Stimulated activated CD4-positive, alpha-beta T cell treated with anti-CD3 and anti-CD28 coated beads, Interleukin-1b, Interleukin-23, amount 100 ng/mL, for 1 hour (primary cell): ENCODE measurements around the gene KCNMB3.
"Not testable (repeated sequence)": the region's sequence is repeated elsewhere in the genome, so short reads cannot be mapped to it uniquely, and the experiment has no call there.

Source experiments
- DNase-seq, 2 donors: peaks; one replicate each; pipeline ENCODE4 v3.0.0-alpha.2; 2020; ENCODE audit warnings: low read depth in 2 of 2

Gene KCNMB3

GRCh38 chr3:179250803-179251476 is at the start of gene KCNMB3:
Gene KCNMB3 (minus strand): TSS chr3:179251114. CDS start chr3:179250990, 124 bp downstream.
- DNase-seq, result no peak

DNA sequence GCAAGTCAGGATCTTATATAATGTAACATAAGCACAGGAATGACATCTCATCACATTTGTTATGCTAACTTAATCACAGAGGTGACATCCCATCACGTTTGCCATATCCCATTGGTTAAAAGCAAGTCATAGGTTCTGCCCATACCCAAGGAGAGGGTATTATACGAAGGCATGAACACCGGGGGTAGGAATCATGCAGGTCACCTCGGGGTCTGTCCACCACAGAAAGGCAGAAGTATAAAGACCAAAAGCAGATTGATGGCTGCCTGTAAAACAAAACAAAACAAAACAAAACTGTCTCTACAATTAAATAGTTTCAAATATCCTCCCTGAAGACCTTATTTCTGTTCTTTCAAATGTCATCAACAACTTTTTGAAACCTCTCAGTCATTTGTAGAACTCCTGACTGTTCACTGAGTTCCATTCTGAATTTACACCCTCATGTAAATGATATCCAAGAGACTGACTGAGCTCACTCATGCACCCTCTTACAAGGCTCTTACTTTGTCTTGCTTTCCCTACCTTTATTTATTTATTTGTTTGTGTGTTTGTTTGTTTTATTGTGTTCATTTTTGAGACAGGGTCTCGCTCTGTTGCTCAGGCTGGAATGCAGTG is 49.2 kb upstream of the KCNMB3 start:
- DNase-seq, result no peak

DNA sequence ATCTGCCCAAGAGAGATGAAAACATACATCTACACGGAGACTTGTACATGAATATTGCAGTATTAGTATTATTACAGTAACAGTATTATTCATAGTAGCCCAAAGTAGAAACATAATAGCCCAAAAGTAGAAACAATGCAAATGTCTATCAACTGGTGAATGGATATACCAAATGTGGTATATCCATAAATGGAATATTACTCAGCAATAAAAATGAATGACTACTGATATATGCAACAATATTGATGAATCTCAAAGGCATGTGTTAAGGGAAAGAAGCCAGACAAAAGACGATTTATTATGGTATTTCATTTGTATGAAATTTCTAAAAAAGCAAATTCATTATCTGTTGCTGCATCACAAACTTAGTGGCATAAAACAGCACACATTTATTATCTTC is 48.4 kb upstream of the KCNMB3 start:
- no peak for DNase-seq

DNA sequence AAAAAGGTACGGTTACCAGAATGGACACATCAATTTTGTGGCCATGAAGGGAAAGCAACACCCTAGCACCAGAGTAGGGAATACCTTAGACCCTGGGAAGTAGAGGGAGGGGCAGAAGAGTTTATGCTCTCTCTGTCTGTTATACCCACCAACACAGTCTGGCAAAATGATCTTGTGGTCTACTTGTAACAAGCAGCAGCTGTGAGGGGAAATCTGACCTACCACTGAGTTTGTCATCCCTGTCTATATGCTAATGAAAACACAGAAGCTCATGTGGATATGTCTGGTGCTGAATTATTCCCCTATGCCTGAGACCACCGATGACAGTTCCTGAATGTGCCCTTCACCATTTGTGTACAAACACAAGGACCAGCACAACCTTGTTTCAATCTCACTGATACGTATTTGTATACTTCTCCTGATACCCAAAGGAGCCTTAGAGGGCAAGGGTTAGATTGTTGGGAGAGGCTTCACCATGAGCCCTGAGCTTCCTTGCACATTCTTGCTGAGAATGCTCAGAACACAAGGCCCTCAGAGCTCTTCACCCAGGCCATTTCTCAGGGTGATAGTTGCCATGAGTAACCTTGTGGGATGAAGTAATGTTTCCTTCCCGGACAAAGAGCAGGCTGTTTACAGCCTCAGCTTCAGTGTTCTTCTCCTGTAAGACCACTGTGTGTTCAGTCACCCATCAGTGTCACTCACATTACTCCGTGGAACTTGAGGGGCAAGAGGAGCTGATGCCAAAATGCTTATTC is 47.2 kb upstream of the KCNMB3 start:
- no peak for DNase-seq

DNA sequence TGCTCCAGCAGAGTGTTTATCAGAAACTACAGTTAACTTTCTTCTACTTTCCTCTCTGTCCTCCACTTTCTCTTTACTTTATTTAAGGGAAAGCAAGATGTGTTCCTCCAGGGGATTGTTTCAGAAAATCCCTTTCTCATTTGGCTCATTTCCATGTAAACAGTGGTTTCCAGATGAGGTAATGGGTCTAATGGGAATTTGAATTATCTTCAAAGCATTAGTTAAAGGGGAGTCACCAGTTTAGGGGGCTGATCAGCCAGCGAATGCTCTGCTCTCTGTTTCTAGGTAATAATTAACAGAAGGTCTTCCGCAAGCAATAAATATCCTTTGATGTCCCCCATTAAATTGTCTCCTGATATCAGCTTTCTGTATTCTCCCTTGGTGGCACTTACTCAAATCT is 41.5 kb upstream of the KCNMB3 start:
- no peak for DNase-seq

GRCh38 chr3:179289295-179289694 is 38.4 kb upstream of the KCNMB3 start:
- no peak for DNase-seq

DNA sequence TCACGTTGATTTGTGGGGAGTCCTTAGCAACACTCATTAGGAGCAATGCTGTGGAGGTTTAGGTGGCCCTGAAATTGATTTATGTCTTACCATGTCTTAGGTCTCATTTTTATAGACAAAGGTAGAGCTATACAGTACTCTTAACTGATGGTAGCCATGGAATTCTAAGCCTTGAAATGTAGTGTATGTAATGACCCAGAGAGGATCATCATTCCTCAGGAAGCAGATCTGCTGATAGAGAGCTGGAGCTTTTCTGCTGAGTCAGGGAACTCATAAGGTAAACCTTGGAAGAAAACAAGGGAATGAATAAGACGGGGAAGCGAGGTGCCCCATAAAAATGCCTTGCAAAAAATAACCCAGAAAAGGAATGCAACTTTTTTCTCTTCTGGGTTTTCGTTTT is 37.9 kb upstream of the KCNMB3 start:
- DNase-seq, result no peak

DNA sequence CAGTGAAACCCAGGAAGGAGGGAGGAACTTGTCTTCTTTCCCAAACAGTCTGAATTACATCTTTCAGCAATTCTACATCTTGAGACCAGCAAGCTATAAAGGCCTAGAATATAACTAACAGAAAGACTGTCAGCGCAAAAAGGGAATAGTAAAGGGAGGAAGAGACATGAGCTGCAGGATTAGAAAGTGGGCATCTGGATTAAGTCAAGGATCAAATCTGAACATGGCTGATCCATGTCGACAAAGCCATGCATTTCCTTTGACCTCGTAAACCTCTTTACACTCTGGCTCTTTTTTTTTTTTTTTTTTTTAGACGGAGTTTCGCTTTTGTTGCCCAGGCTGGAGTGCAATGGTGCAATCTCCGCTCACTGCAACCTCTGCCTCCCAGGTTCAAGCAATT is 35.4 kb upstream of the KCNMB3 start:
- DNase-seq, result no peak

DNA sequence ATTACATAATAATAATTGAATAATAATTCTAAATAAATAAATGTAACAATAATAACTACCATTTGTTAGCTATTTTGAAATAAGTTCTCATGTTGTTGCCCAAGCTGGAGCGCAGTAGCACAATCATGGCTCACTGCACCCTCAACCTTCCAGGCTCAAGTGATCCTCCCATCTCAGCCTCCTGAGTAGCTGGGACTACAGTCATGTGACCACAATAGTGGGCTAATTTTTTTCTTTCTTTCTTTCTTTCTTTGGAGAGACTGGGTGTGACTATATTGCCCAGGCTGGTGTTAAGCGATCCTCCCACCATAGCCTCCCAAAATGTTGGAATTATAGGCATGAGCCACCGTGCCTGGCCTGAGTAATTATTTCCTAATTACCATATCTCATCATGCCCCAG is 30.9 kb upstream of the KCNMB3 start:
- DNase-seq, result no peak

GRCh38 chr3:179279837-179280236 is 28.9 kb upstream of the KCNMB3 start:
- no peak for DNase-seq

DNA sequence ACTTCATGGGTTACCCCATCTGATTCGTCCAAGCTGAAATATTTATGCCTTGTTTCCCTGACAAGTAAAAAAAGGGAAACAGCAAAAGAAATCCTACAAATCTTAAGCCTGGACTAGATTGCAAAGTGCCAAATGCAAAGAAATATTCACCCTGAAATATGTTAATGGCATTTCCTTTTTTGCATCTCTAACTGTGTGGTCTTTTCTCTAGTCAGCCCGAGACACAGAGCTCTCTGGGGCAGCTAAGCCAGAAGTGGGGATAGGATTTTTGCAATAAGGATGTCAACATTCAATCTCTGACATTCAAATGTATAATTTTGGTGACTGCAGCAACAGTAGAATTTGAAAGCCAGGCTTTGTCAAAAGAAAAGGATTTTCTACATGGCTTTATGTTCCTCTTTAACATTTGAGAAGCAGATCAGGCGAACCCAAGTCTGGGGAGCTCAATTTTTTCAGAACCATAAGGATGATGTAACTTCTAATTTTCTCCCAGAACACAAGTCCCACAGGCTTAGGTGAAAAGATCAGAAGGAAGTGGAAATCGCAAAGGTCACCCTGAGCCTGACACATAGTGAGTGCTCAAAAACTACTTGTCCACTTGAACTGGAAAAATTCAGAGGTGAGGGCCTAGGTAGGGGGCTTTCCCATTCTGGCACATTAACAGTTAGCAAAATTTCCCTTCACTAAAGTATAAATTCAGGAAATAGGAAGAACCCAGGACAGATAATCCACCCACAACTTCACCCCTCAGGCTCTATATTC is 28.2 kb upstream of the KCNMB3 start:
- DNase-seq, result no peak

DNA sequence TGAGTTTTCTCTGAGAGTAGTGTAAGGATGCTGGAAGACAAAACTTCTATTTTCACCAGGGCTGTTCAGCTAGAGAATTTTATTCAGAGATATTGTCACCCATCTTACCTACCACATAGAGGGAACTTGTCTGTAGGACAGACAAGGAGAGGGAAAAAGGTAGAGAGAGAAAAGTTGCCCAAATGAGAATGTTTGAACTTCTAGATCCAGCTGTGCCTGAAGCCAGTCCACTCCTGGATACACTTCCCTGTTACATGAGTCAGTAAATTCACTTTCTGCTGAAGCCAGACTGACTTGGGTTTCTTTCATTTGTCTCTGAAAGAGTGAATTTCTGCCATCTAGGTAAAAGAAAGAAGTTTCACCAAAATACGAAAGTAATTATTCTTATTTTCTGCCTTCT is 27.2 kb upstream of the KCNMB3 start:
- no peak for DNase-seq

DNA sequence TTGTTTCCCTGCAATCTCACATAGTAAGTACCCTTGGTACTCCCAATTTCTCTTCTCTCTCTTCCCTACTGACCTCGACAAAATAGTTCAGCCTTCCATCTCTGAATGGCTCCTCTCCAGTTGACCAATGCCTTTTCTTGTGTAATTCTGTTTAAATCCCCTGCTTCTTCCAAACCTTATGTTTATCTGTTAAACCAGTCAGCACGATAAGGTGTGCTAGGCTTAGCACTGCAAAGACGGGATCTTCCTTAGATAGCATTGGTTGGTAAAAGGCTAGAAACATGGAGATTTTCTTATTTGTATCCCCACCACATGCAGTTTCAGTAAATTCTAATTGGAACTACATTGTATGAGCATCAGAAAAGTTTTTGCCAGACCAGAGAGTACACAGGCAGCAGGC is 25.8 kb upstream of the KCNMB3 start:
- DNase-seq, result no peak

- DNase-seq, result no peak
Observed at GRCh38 chr3:179276001-179276400, 25.1 kb upstream of the KCNMB3 start.

DNA sequence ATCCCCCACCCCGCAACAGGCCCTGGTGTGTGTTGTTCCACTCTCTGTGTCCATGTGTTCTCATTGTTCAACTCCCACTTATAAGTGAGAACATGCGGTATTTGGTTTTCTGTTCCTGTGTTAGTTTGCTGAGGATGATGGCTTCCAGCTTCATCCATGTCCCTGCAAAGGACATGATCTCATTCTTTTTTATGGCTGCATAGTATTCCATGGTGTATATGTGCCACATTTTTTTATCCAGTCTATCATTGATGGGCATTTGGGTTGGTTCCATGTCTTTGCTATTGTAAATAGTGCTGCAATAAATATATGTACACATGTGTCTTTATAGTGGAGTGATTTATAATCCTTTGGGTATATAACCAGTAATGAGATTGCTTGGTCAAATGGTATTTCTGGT is 23.5 kb upstream of the KCNMB3 start:
- not testable (repeated sequence) for DNase-seq

DNA sequence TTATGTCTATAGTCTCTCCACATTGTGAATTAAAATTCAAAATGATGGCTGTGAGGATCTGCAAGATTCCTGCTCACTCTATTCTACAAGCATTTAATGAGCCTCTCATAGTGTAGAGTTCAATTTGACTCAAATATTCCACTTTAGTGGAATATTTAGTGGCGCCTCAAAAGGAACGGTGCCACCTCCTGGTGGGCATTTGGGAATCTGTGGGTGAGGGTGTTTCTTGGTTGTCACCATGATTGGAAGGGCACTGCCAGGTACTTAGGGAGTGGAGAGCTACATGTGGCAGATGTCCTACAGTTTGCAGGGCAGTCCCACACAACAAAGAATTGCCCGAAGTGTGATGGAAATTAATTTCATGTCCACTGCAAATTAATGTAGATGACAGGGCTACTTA is 21.5 kb upstream of the KCNMB3 start:
- no peak for DNase-seq

GRCh38 chr3:179269152-179269707 is 18.3 kb upstream of the KCNMB3 start:
- no peak for DNase-seq

DNA sequence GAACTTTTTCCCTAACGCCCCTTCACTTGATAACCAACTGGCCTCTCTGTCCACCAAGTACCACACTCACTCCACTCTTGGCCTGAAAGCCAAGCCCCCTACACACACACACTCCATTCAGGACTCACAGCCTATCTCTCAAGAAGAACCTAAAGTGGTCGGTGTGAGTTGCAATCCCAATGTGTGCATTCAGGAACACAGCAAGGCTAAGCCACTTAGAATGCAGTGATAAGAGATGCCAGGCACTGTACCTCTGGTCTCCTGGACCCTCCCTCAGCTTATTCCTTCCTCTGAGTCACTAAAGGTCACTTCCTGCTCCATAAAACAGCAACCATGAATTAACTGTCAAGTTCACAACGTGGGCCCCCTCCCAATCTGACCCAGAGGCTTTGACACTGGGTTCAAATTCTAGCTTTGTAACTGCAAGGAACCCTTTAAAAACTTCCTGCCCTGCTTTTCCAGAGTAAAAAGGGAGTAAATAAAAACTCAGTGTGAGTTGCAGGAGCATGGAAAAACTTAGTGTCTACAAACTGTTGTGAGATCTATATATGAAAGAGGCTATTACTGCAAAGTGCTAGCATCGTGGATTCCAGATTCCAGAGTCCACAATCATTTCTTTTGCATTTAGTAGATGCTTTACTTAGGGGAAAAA is 17.6 kb upstream of the KCNMB3 start:
- DNase-seq, result no peak

- no peak for DNase-seq
Observed at GRCh38 chr3:179266701-179267211, 15.8 kb upstream of the KCNMB3 start.

GRCh38 chr3:179265875-179266274 is 15.0 kb upstream of the KCNMB3 start:
- DNase-seq, result no peak

DNA sequence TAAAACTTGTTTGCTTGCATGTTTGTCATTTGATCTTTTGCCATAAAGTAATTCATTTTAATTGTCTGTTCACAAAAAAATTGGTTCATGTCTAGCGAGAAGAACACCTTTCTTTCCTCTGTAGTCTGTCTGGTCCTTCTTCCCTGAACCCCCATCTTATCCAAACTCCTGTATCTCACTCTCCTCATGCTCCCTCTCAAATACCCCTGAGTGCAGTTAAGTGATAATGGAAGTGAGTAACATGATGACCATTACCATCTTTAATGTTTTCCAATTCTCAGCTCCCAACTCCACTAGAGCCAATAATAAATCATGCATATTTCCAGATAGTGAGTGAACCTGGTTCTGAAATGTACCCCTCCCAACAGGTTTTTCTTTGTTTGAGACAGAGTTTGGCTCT is 14.2 kb upstream of the KCNMB3 start:
- DNase-seq, result no peak
